ENCODE results near the gene CCR5. TPM values are rescaled to one million over a fixed set of nuclear protein-coding genes. Genes with fewer than 3 reads are reported as not detected.
"Not testable (repeated sequence)": the region's sequence is repeated elsewhere in the genome, so short reads cannot be mapped to it uniquely, and the experiment has no call there.

Gene CCR5
- total RNA-seq, 1 experiment from 2014 or later: not detected

DNA sequence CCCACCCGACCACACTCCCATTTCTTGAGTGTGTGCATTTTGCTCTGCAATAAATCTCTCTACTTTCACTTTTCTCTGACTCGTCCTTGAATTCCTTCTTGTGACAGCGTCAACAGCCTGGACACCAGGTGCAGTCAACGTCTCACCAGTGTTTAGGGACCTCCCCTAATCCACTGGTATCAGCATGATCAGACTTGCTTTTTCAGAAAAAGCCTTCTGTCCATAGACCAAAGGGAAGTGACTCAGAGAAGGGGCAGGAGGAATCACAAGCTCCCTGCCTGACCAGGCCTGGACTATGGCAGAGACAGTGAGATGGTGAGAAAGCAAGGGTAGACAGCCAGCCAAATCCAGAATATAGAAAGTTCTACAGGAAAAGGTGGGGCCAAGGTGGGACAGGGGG lies 15.5 kb downstream of the CCR5 start:
- peak; percentile 99 for ATAC-seq

DNA sequence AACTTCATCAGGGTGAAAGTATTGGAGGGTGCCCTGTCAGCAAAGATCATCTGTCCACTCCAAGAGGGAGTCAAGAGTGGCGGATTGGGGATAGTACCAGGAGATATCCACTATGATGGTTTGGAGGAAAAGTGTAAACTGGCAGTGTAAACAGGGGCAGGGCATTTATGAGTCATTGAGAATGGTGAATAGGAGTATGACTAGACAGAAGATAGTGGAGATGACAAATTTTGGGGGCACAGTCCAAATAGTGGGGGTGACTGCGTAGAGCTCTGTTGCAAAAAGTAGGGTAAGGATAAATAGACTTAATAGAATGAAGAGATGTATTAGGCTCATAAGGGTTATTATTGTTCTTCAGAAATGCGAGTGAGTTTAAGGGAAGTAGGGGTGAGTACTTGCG lies 18.1 kb downstream of the CCR5 start:
- intact Hi-C loops (cut with micrococcal nuclease): not testable (repeated sequence)

More for the DNA sequence above, 15.5 kb downstream of the CCR5 start:
- Histone ChIP-seq H3K79me2 (ENCODE audit: low read length) (no peaks in the 10 kb centered on the region), H3K4me1 (ENCODE audit: insufficient read depth, low read length) (peaks cover 28% of the 10 kb centered on the region), H3K36me3 (ENCODE audit: low read depth, low read length) (no peaks in the 10 kb centered on the region), H2AFZ (ENCODE audit: low read length) (peak overlapping the region; percentile 42; the same call in 1 of the 2 replicates), H3K4me2 (ENCODE audit: low read length) (peak overlapping the region; percentile 50), H3K27me3 (ENCODE audit: low read length) (no peaks in the 10 kb centered on the region), H3K9me3 (ENCODE audit: low read length) (no peaks in the 10 kb centered on the region), H3K4me3 (ENCODE audit: low read length) (no peak overlapping the region), H3K27ac (ENCODE audit: low read length) (peak overlapping the region; percentile 49), H3F3A (ENCODE audit: low read length, unreplicated experiment) (no peaks in the 10 kb centered on the region), H3K9me2 (replicated peaks; ENCODE audit: low read length) (no peaks in the 10 kb centered on the region), H4K20me1 (ENCODE audit: low read length) (no peaks in the 10 kb centered on the region), H3K9ac (ENCODE audit: low read length) (no peak overlapping the region)
- BruUV-seq (replicated peaks): no TSS peak
- intact Hi-C loops (cut with micrococcal nuclease): no loop called here
- POLR2A ChIA-PET (ENCODE audit: unreplicated experiment): interaction anchor here (0.5 to 0.7 kb wide), 3 partner anchors 26 to 352 kb away, joined by 3 to 5 read pairs (median 4); no protein-coding TSS in a partner anchor
- TF ChIP-seq EZH2phosphoT487 (IDR thresholded peaks at IDR 0.05; ENCODE audit: borderline replicate concordance, low read length) (no peak), EZH2 (IDR thresholded peaks at IDR 0.05; ENCODE audit: low read length, unreplicated experiment) (no peak)
- TF ChIP-seq, protein P1, sequence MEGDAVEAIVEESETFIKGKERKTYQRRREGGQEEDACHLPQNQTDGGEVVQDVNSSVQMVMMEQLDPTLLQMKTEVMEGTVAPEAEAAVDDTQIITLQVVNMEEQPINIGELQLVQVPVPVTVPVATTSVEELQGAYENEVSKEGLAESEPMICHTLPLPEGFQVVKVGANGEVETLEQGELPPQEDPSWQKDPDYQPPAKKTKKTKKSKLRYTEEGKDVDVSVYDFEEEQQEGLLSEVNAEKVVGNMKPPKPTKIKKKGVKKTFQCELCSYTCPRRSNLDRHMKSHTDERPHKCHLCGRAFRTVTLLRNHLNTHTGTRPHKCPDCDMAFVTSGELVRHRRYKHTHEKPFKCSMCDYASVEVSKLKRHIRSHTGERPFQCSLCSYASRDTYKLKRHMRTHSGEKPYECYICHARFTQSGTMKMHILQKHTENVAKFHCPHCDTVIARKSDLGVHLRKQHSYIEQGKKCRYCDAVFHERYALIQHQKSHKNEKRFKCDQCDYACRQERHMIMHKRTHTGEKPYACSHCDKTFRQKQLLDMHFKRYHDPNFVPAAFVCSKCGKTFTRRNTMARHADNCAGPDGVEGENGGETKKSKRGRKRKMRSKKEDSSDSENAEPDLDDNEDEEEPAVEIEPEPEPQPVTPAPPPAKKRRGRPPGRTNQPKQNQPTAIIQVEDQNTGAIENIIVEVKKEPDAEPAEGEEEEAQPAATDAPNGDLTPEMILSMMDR (conservative IDR thresholded peaks at IDR 0.05; ENCODE audit: low read depth, low read length): no peak
- CTCF ChIA-PET: interaction anchor here (1.0 kb wide), 1 partner anchor 14 kb away, joined by 4 read pairs; no protein-coding TSS in a partner anchor
- peak; percentile 90 for DNase-seq

DNA sequence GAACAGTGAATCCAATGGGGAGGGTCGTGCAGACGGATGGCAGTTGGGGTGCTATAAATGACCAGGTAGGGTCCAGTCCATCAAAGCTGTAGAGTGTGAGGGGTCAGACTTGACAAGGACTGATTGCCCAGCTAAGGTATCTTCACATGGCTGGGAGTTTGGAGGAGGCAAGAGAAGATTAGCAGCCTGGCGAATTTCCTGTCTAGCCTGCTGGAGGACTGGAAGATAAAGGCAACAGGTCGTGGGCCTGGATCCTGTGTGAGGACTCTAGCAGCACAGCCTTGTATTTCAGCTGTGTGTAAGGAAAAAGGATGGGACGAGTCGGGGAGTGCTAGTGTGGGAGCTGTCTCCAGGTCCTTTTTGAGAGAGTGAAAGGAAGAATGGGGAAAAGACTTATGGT lies 18.6 kb downstream of the CCR5 start:
- no peak overlapping the region for H2AFZ ChIP-seq (ENCODE audit: low read length)
- no peak for DNase-seq
- no peak overlapping the region for H3K4me2 ChIP-seq (ENCODE audit: low read length)
- H3K4me1 ChIP-seq (ENCODE audit: insufficient read depth, low read length): peaks cover 13% of the 10 kb centered on the region
- H3K9me2 ChIP-seq (replicated peaks; ENCODE audit: low read length): no peaks in the 10 kb centered on the region
- no TSS peak for BruUV-seq (replicated peaks)
- H4K20me1 ChIP-seq (ENCODE audit: low read length): no peaks in the 10 kb centered on the region
- POLR2A ChIA-PET (ENCODE audit: unreplicated experiment): no interaction called here
- TF ChIP-seq, protein P1 (conservative IDR thresholded peaks at IDR 0.05; ENCODE audit: low read depth, low read length): no peak
- TF ChIP-seq EZH2 (IDR thresholded peaks at IDR 0.05; ENCODE audit: low read length, unreplicated experiment) (no peak), EZH2phosphoT487 (IDR thresholded peaks at IDR 0.05; ENCODE audit: borderline replicate concordance, low read length) (no peak)
- intact Hi-C loops (cut with micrococcal nuclease): no loop called here
- H3K27me3 ChIP-seq (ENCODE audit: low read length): no peaks in the 10 kb centered on the region
- no peak for ATAC-seq
- CTCF ChIA-PET: no interaction called here
- no peaks in the 10 kb centered on the region for H3K79me2 ChIP-seq (ENCODE audit: low read length)
- H3K36me3 ChIP-seq (ENCODE audit: low read depth, low read length): no peaks in the 10 kb centered on the region
- no peak overlapping the region for H3K27ac ChIP-seq (ENCODE audit: low read length)
- H3K4me3 ChIP-seq (ENCODE audit: low read length): no peak overlapping the region
- H3F3A ChIP-seq (ENCODE audit: low read length, unreplicated experiment): no peaks in the 10 kb centered on the region
- H3K9me3 ChIP-seq (ENCODE audit: low read length): no peaks in the 10 kb centered on the region
- H3K9ac ChIP-seq (ENCODE audit: low read length): no peak overlapping the region

More for the DNA sequence above, 18.1 kb downstream of the CCR5 start:
- H3K27ac ChIP-seq (ENCODE audit: low read length); H3K79me2 ChIP-seq (ENCODE audit: low read length); POLR2A ChIA-PET (ENCODE audit: unreplicated experiment); DNase-seq; H4K20me1 ChIP-seq (ENCODE audit: low read length); H3K9me2 ChIP-seq (replicated peaks; ENCODE audit: low read length); H3K9me3 ChIP-seq (ENCODE audit: low read length); H3K27me3 ChIP-seq (ENCODE audit: low read length); H3K4me2 ChIP-seq (ENCODE audit: low read length); BruUV-seq (replicated peaks); H2AFZ ChIP-seq (ENCODE audit: low read length); CTCF ChIA-PET; H3F3A ChIP-seq (ENCODE audit: low read length, unreplicated experiment); H3K4me3 ChIP-seq (ENCODE audit: low read length); ATAC-seq; H3K9ac ChIP-seq (ENCODE audit: low read length); H3K36me3 ChIP-seq (ENCODE audit: low read depth, low read length): not testable (repeated sequence)
- peaks cover 17% of the 10 kb centered on the region for H3K4me1 ChIP-seq (ENCODE audit: insufficient read depth, low read length)

DNA sequence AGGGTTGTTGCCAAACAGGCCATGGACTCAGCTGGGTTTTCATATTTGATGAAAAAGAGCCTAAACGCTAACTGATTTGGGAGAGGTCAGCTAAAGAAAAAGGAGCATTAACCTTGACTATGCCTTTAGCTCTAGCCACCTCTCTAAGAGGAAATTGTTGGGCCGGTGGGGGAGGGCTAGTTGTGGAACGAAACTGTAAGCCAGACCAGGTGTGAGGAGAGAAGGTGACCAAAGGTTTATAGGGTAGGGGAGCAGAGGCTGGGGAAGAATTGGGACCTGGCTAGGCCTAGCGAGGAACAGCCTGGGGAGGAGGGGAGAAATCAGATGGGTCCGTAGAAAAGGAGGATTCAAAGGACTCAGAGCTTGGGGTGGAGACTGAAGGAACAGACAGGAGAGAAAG lies 20.8 kb downstream of the CCR5 start:
- POLR2A ChIA-PET (ENCODE audit: unreplicated experiment); BruUV-seq (replicated peaks); H2AFZ ChIP-seq (ENCODE audit: low read length); H3K4me3 ChIP-seq (ENCODE audit: low read length); H3K9ac ChIP-seq (ENCODE audit: low read length); H3K36me3 ChIP-seq (ENCODE audit: low read depth, low read length); H3K27me3 ChIP-seq (ENCODE audit: low read length); H3K4me1 ChIP-seq (ENCODE audit: insufficient read depth, low read length); ATAC-seq; H3K79me2 ChIP-seq (ENCODE audit: low read length); H3K9me3 ChIP-seq (ENCODE audit: low read length); intact Hi-C loops (cut with micrococcal nuclease); CTCF ChIA-PET; DNase-seq; H4K20me1 ChIP-seq (ENCODE audit: low read length); H3F3A ChIP-seq (ENCODE audit: low read length, unreplicated experiment); H3K27ac ChIP-seq (ENCODE audit: low read length); H3K4me2 ChIP-seq (ENCODE audit: low read length); H3K9me2 ChIP-seq (replicated peaks; ENCODE audit: low read length): not testable (repeated sequence)
